GM12892 (cell line): ENCODE results near the gene LMF1.

ENCODE experiments used
- POLR2A ChIP-seq: IDR thresholded peaks from 2 replicates; pipeline ENCODE4 v1.6.1; 2011; ENCODE audit warnings: low read depth, low read length, control low read depth
- POLR2AphosphoS5 ChIP-seq: IDR thresholded peaks from 2 replicates; pipeline ENCODE4 v1.6.1; 2011; ENCODE audit warnings: low read depth, low read length, control low read depth

DNA sequence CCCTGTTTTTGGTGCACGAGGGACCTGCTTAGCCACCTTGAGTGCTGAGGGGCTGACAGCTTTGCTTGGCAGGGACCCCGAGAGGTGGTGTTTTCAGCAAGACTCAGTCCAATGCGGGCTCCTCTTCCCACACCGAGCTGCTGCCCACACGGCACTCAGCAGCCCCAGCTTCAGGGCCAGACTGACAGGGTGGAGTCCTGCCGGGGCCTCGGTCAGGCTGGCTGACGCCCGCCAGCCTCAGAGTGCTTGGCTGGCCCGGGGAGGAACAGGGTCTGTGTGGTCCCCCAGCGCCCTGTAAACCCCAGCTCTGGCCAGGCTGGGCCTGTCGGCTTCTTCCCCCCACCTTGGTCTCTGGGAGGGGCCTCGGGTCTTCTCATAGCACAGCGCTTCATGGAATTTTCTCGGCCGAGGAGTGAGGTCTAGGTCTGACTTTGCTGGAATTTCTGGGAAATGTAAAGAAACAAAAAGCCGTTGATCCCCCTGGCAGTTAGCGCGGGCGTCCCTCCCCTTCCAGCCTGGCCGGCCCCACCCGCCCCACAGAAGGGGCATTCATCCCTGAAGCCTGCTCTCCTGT is 13.4 kb upstream of the LMF1 start:
- TF ChIP-seq POLR2A (no peak), POLR2AphosphoS5 (no peak)
